IMR-90 (cell line): Measurements from ENCODE around the gene SNX33. TPM values are rescaled to one million over a fixed set of nuclear protein-coding genes. Genes with fewer than 3 reads are reported as not detected.

Experiments used
- ATAC-seq: fragments of 200-7000 bp; cut with Tn5 transposase; 2 replicates; pipeline ENCODE4 v1.9.1; 2020; ENCODE audit warnings: low read depth, mild to moderate bottlenecking, moderate library complexity
- BruUV-seq: library from RNA; stranded (reverse); fragments of 400-500 nt; replicated peaks from 2 replicates; lab custom pipeline; 2021; lab: Mats Ljungman, UMichigan
- CTCF ChIA-PET: fragments of 300-600 bp; formaldehyde crosslinking; extraction: SDS; loops from one replicate; lab custom pipeline; 2021; ENCODE audit warnings: antibody characterized with exemption; lab: Yijun Ruan, JAX
- POLR2A ChIA-PET: fragments of 300-600 bp; sonication (Branson Sonifier 250); formaldehyde crosslinking; loops from one replicate; lab custom pipeline; 2022; ENCODE audit warnings: antibody characterized with exemption; ENCODE audit not compliant: unreplicated experiment; lab: Charles Lee
- DNase-seq: peaks from one replicate; pipeline ENCODE4 v3.0.0; 2013
- H2AFZ ChIP-seq: replicated peaks from 2 replicates; pipeline ENCODE3; 2013; ENCODE audit warnings: low read length, mild to moderate bottlenecking; ENCODE audit not compliant: poor library complexity
- H2AK5ac ChIP-seq: 2 replicates; pipeline ENCODE4 v1.6.1; 2013; ENCODE audit warnings: low read depth, low read length, inconsistent platforms
- H2AK9ac ChIP-seq: replicated peaks from 2 replicates; pipeline ENCODE3; 2013; ENCODE audit warnings: mild to moderate bottlenecking, low read depth, low read length, moderate library complexity; ENCODE audit not compliant: poor library complexity
- H2BK120ac ChIP-seq: 2 replicates; pipeline ENCODE4 v1.6.1; 2013; ENCODE audit warnings: low read depth, low read length, inconsistent platforms
- H2BK15ac ChIP-seq: 3 replicates; pipeline ENCODE4 v1.6.1; 2013; ENCODE audit warnings: low read depth, low read length, inconsistent platforms
- H2BK20ac ChIP-seq: 2 replicates; pipeline ENCODE4 v1.6.1; 2013; ENCODE audit warnings: low read depth, mild to moderate bottlenecking, inconsistent platforms, low read length, moderate library complexity
- H2BK5ac ChIP-seq: 2 replicates; pipeline ENCODE4 v1.6.1; 2013; ENCODE audit warnings: mild to moderate bottlenecking, low read depth, low read length, inconsistent platforms; ENCODE audit not compliant: poor library complexity, severe bottlenecking
- H3K14ac ChIP-seq: replicated peaks from 2 replicates; pipeline ENCODE4 v1.6.1; 2013; ENCODE audit warnings: low read depth, low read length, inconsistent platforms
- H3K18ac ChIP-seq: 2 replicates; pipeline ENCODE4 v1.6.1; 2013; ENCODE audit warnings: low read depth, low read length, control low read depth
- H3K23ac ChIP-seq: 2 replicates; pipeline ENCODE4 v1.6.1; 2013; ENCODE audit warnings: low read depth, low read length, inconsistent platforms
- H3K27ac ChIP-seq: 2 replicates; pipeline ENCODE4 v1.5.1; 2013; ENCODE audit warnings: mild to moderate bottlenecking, control low read depth, low read length; ENCODE audit not compliant: insufficient read depth
- H3K27me3 ChIP-seq: 2 replicates; pipeline ENCODE4 v1.6.1; 2013; ENCODE audit warnings: low read length; ENCODE audit not compliant: control insufficient read depth, insufficient read depth
- H3K36me3 ChIP-seq: 2 replicates; pipeline ENCODE4 v1.6.1; 2013; ENCODE audit warnings: low read length, mixed read lengths; ENCODE audit not compliant: control insufficient read depth, insufficient read depth
- H3K4ac ChIP-seq: 2 replicates; pipeline ENCODE4 v1.6.1; 2013; ENCODE audit warnings: low read depth, low read length, inconsistent platforms
- H3K4me1 ChIP-seq: 2 replicates; pipeline ENCODE4 v1.6.1; 2013; ENCODE audit warnings: low read length, mixed read lengths; ENCODE audit not compliant: control insufficient read depth, insufficient read depth
- H3K4me2 ChIP-seq: 2 replicates; pipeline ENCODE4 v1.6.1; 2013; ENCODE audit warnings: low read depth, mild to moderate bottlenecking, control low read depth, low read length, moderate library complexity
- H3K4me3 ChIP-seq: 2 replicates; pipeline ENCODE4 v1.5.1; 2013; ENCODE audit warnings: low read depth, mild to moderate bottlenecking, control low read depth, low read length, moderate library complexity; ENCODE audit not compliant: insufficient read depth
- H3K56ac ChIP-seq: 2 replicates; pipeline ENCODE4 v1.6.1; 2013; ENCODE audit warnings: low read length, inconsistent platforms; ENCODE audit not compliant: insufficient read depth; ENCODE audit errors: extremely low read depth
- H3K79me1 ChIP-seq, 2 experiments: 2 replicates each; pipeline ENCODE4 v1.6.1; 2013; ENCODE audit warnings: low read length in 2 of 2, inconsistent platforms in 1 of 2, low read depth in 1 of 2
- H3K9ac ChIP-seq: 2 replicates; pipeline ENCODE4 v1.6.1; 2013; ENCODE audit warnings: low read depth, low read length, control low read depth
- H3K9me1 ChIP-seq: 2 replicates; pipeline ENCODE4 v1.6.1; 2013; ENCODE audit warnings: low read length, inconsistent platforms; ENCODE audit not compliant: insufficient read depth
- H3K9me3 ChIP-seq: 2 replicates; pipeline ENCODE4 v1.6.1; 2013; ENCODE audit warnings: low read length; ENCODE audit not compliant: control insufficient read depth, insufficient read depth
- H4K20me1 ChIP-seq: 2 replicates; pipeline ENCODE4 v1.6.1; 2013; ENCODE audit warnings: low read length, inconsistent platforms; ENCODE audit not compliant: insufficient read depth
- H4K5ac ChIP-seq: 2 replicates; pipeline ENCODE4 v1.6.1; 2013; ENCODE audit warnings: mild to moderate bottlenecking, low read depth, low read length, control low read depth
- H4K8ac ChIP-seq, 2 experiments: 2 replicates each; pipeline ENCODE4 v1.6.1; 2013; ENCODE audit warnings: low read depth in 2 of 2, low read length in 2 of 2, control low read depth in 1 of 2, inconsistent platforms in 1 of 2
- H4K91ac ChIP-seq: 2 replicates; pipeline ENCODE4 v1.6.1; 2013; ENCODE audit warnings: low read depth, low read length, inconsistent platforms; ENCODE audit not compliant: insufficient read depth
- CEBPB ChIP-seq: IDR thresholded peaks from 2 replicates; pipeline ENCODE4 v1.6.1; 2012; ENCODE audit warnings: low read depth, low read length, improper control_type of control experiment
- MAZ ChIP-seq: IDR thresholded peaks from 2 replicates; pipeline ENCODE4 v1.6.1; 2012; ENCODE audit warnings: low read depth, mild to moderate bottlenecking, low read length, improper control_type of control experiment, moderate library complexity, borderline replicate concordance
- RAD21 ChIP-seq: IDR thresholded peaks from 2 replicates; pipeline ENCODE4 v1.6.1; 2012; ENCODE audit warnings: low read length, improper control_type of control experiment
- RFX5 ChIP-seq: IDR thresholded peaks from 2 replicates; pipeline ENCODE4 v1.8.0; 2012; ENCODE audit warnings: low read depth, mild to moderate bottlenecking, low read length, moderate library complexity
- WGBS, 2 experiments: methylation state at CpG; one replicate each; pipeline versions ENCODE4 v1.1.5 to v1.1.7; 2013; ENCODE audit warnings: missing lambda C conversion rate in 2 of 2; ENCODE audit not compliant: insufficient read length in 1 of 2; ENCODE audit errors: extremely low coverage in 2 of 2; 5-methylcytosine and 5-hydroxymethylcytosine counted together
- dilution Hi-C: fragments of 300-500 bp; cut with HindIII; formaldehyde crosslinking; loops from one replicate; pipeline ENCODE4 v1.14.3; 2018; ENCODE audit warnings: low sequenced_read_pairs; ENCODE audit not compliant: unreplicated experiment
- in situ Hi-C: fragments of 300-500 bp; cut with MboI; formaldehyde crosslinking; loops from 3 replicates; pipeline ENCODE4 v1.14.3; 2019; ENCODE audit warnings: low sequenced_read_pairs, inconsistent platforms, mixed read lengths
- intact Hi-C: fragments of 100-400 bp; cut with micrococcal nuclease; formaldehyde crosslinking; loops from 2 replicates; pipeline ENCODE4 v1.10.0; 2022
- polyA plus RNA-seq, 3 experiments: library from polyadenylated mRNA; depleted of rRNA; stranded (reverse); fragments of >200 nt; gene quantifications; 2 replicates each; pipeline ENCODE4 v1.2.3, GENCODE V29; 2012; ENCODE audit warnings: low replicate concordance in 1 of 3
- total RNA-seq: library from RNA; depleted of rRNA; stranded (reverse); fragments of >200 nt; gene quantifications from 2 replicates; pipeline ENCODE4 v1.2.3, GENCODE V29; 2012
- TF ChIP-seq, protein P1 (sequence below): fragments of 150-350 bp; IDR thresholded peaks from 2 replicates; pipeline ENCODE4 v1.6.1; 2016; ENCODE audit warnings: low read depth, mild to moderate bottlenecking, low read length, moderate library complexity, borderline replicate concordance

The SNX33 gene
- total and polyA plus RNA-seq, 2 of the 4 experiments (the other 2 are of a cell fraction): 12.7 to 14.6 TPM

DNA sequence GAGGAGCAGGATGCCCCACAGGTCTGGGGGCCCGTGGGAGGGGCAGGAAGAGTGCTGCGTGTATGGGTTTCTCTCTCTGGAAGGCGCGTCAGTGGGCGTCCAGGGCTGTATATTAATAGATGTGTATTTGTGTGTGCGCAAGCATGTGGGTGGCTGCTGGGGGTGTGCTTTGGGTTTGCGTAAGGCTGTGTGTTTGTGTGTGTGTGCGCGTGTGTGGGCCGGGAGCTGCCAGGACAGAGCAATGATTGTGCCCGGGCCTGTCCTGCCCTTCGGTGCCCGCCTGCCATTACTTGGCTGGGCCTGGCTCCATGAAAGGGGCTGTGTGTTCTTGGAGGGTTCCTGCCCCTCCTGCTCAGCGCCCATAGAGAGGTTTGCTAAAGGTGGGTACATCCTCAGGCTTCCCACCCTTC lies 48.6 kb downstream of the SNX33 start:
- H3K4me3 ChIP-seq: no peak overlapping the region
- intact Hi-C loops: no loop called here

More for the DNA sequence above, 48.6 kb downstream of the SNX33 start:
- H2BK120ac ChIP-seq: 0 out of 2 replicates have a peak overlapping the region, but pooled peaks have one; percentile 66
- no peak overlapping the region; the same call in 1 of the 2 replicates for H3K23ac ChIP-seq
- peak overlapping the region; percentile 18 for H2AFZ ChIP-seq
- H2BK5ac ChIP-seq: peak overlapping the region; percentile 10
- peak overlapping the region in 1 of 2 experiments; percentile 28; a peak in 1 of 4 replicates for H4K8ac ChIP-seq
- H3K79me1 ChIP-seq: peaks cover 11 to 67% of the 10 kb centered on the region in 2 experiments
- no peak overlapping the region for H3K9ac ChIP-seq
- no peak overlapping the region for H3K56ac ChIP-seq
- H3K27ac ChIP-seq: no peak overlapping the region
- peaks cover 13% of the 10 kb centered on the region; the same call in 1 of the 2 replicates for H4K20me1 ChIP-seq
- H2BK15ac ChIP-seq: no peak overlapping the region; the same call in 2 of the 3 replicates
- WGBS, 2 experiments: 75% methylated on average over 2 of the region's 14 CpGs; no CpG with 5 or more reads in 1 of the 2 experiments
- no peaks in the 10 kb centered on the region for H3K27me3 ChIP-seq
- BruUV-seq: no TSS peak
- DNase-seq (no peak), ATAC-seq (no peak)
- no peak overlapping the region for H3K18ac ChIP-seq
- POLR2A ChIA-PET: no interaction called here
- no peak overlapping the region for H3K4me2 ChIP-seq
- no peak overlapping the region for H2BK20ac ChIP-seq
- H3K9me3 ChIP-seq: no peaks in the 10 kb centered on the region
- H2AK5ac ChIP-seq: peak overlapping the region; percentile 95
- TF ChIP-seq RFX5 (no peak), MAZ (no peak), RAD21 (no peak), CEBPB (no peak)
- TF ChIP-seq, protein P1, sequence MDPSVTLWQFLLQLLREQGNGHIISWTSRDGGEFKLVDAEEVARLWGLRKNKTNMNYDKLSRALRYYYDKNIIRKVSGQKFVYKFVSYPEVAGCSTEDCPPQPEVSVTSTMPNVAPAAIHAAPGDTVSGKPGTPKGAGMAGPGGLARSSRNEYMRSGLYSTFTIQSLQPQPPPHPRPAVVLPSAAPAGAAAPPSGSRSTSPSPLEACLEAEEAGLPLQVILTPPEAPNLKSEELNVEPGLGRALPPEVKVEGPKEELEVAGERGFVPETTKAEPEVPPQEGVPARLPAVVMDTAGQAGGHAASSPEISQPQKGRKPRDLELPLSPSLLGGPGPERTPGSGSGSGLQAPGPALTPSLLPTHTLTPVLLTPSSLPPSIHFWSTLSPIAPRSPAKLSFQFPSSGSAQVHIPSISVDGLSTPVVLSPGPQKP: no peak
- H3K4ac ChIP-seq: peak overlapping the region; percentile 64
- peaks cover 38% of the 10 kb centered on the region for H3K4me1 ChIP-seq
- peak overlapping the region; percentile 52; the same call in 1 of the 2 replicates for H3K14ac ChIP-seq
- H4K91ac ChIP-seq: peak overlapping the region; percentile 33; the same call in 1 of the 2 replicates
- peak overlapping the region; percentile 62 for H2AK9ac ChIP-seq
- no peak overlapping the region for H4K5ac ChIP-seq
- H3K9me1 ChIP-seq: peaks cover 9% of the 10 kb centered on the region
- peaks cover 2% of the 10 kb centered on the region; the same call in 1 of the 2 replicates for H3K36me3 ChIP-seq
- in situ Hi-C loops (no loop called here), dilution Hi-C loops (no loop called here)
- CTCF ChIA-PET: no interaction called here
